ENCODE data around the gene DAAM1.

Gene DAAM1

DNA sequence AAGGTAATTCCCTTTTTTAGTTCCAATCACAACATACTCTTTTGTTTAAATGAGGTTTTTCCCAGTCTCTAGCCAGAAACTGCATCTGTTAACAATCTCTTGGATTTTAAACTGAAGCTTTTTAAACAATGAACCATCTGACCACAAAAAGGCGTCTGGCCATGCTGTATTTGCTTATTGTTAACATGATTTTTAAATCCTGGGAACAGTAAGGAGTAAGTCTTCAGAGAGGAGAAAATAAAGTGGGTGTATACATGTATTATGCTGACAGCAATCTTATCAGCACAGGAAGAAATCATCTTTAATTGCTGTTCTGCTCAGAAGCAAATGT is 106.2 kb downstream of the DAAM1 start:
- H3K27ac Mint-ChIP-seq, result no peak overlapping the region
- no peak for DNase-seq
- no peaks in the 10 kb centered on the region for H3K9me3 Mint-ChIP-seq
- peaks cover 33% of the 10 kb centered on the region for H3K36me3 Mint-ChIP-seq (ENCODE audit: low read depth)
- TF ChIP-seq, protein P1, sequence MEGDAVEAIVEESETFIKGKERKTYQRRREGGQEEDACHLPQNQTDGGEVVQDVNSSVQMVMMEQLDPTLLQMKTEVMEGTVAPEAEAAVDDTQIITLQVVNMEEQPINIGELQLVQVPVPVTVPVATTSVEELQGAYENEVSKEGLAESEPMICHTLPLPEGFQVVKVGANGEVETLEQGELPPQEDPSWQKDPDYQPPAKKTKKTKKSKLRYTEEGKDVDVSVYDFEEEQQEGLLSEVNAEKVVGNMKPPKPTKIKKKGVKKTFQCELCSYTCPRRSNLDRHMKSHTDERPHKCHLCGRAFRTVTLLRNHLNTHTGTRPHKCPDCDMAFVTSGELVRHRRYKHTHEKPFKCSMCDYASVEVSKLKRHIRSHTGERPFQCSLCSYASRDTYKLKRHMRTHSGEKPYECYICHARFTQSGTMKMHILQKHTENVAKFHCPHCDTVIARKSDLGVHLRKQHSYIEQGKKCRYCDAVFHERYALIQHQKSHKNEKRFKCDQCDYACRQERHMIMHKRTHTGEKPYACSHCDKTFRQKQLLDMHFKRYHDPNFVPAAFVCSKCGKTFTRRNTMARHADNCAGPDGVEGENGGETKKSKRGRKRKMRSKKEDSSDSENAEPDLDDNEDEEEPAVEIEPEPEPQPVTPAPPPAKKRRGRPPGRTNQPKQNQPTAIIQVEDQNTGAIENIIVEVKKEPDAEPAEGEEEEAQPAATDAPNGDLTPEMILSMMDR (IDR thresholded peaks at IDR 0.05), result no peak
- H3K4me3 Mint-ChIP-seq, result no peak overlapping the region
- no peaks in the 10 kb centered on the region for H3K27me3 Mint-ChIP-seq (ENCODE audit: low read depth, poor library complexity)
- H3K4me1 Mint-ChIP-seq, result peaks cover 28% of the 10 kb centered on the region

DNA sequence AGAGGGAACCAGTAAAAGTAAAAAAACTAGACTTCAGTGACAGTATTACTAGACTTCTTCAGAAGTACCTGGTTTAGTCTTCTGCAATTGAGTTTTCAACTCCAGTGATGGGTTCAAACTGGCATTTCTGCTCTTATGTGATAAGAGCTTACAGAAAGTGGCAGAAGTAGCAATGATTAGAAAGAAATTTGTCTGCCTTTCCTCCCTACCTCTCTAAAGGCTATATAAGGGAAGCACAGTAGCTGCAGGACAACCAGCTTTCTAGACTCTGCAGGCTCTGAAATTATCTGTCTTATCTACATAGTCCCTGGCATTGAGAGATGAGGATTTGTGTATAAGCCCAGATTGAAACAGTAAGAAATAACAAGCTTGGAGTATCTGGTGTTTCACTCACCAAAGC is 107.5 kb downstream of the DAAM1 start:
- Mint-ChIP-seq H3K27me3 (ENCODE audit: low read depth, poor library complexity) (no peaks in the 10 kb centered on the region), H3K4me3 (no peak overlapping the region), H3K27ac (no peak overlapping the region), H3K9me3 (no peaks in the 10 kb centered on the region), H3K36me3 (ENCODE audit: low read depth) (peaks cover 27% of the 10 kb centered on the region), H3K4me1 (peaks cover 21% of the 10 kb centered on the region)
- TF ChIP-seq, protein P1 (IDR thresholded peaks at IDR 0.05), result no peak
- no peak for DNase-seq

DNA sequence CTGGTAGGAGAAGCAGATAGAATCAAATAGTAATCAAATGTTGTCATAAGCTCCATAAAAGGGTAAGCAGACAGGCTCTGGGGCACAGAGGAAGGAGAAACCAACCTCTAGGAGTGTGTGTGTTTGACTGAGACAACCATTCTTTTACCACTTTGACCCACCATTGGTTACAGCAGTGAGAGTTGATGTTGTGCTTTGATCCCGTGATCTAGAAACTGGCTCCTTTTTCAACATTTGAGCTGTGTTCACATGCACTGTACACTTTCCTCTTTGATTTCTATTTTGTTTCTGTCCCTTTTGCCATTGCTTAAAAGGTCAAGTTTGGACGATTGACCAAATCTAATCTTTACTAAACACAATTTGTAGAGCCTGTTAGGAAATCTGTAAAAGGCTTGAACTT is 108.0 kb downstream of the DAAM1 start:
- TF ChIP-seq, protein P1 (IDR thresholded peaks at IDR 0.05), result no peak
- Mint-ChIP-seq H3K4me3 (no peak overlapping the region), H3K27ac (no peak overlapping the region), H3K27me3 (ENCODE audit: low read depth, poor library complexity) (no peaks in the 10 kb centered on the region), H3K36me3 (ENCODE audit: low read depth) (peaks cover 22% of the 10 kb centered on the region), H3K9me3 (no peaks in the 10 kb centered on the region), H3K4me1 (peaks cover 21% of the 10 kb centered on the region)
- DNase-seq, result no peak

DNA sequence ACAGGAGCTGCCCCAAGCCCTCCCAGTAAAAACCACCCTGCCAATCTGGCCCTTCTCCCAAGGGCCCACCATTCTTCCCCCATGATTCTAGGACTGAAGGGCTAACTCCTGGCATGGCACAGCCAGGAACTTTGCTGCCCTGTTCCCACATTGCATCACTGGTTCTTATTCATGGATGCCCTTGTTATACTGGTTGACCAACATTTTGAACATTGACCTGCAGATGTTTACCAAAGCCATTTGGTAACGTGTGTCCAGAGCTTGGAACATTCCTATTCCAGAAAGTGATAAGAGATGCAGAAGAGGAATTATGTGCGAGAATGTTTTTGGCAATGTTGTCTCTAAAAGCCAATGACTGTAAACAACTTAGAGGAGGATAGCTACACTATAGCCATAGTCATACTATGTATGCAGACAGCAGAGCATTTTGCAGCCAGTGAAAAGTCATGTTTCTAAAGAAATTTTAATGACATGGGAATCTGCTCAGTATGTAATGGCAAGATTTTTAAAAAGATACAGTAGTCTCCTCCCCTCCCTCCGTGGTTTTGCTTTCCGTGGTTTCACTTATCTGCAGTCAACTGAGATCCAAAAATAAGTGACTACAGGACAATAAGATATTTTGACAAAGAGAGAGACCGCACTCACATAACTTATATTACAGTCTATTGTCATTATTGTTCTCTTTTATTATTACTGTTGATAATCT is 108.8 kb downstream of the DAAM1 start:
- TF ChIP-seq, protein P1 (IDR thresholded peaks at IDR 0.05), result no peak
- H3K27me3 Mint-ChIP-seq (ENCODE audit: low read depth, poor library complexity), result no peaks in the 10 kb centered on the region
- no peak for DNase-seq
- peaks cover 17% of the 10 kb centered on the region for H3K4me1 Mint-ChIP-seq
- H3K27ac Mint-ChIP-seq, result no peak overlapping the region
- no peak overlapping the region for H3K4me3 Mint-ChIP-seq
- H3K36me3 Mint-ChIP-seq (ENCODE audit: low read depth), result peaks cover 14% of the 10 kb centered on the region
- H3K9me3 Mint-ChIP-seq, result no peaks in the 10 kb centered on the region

DNA sequence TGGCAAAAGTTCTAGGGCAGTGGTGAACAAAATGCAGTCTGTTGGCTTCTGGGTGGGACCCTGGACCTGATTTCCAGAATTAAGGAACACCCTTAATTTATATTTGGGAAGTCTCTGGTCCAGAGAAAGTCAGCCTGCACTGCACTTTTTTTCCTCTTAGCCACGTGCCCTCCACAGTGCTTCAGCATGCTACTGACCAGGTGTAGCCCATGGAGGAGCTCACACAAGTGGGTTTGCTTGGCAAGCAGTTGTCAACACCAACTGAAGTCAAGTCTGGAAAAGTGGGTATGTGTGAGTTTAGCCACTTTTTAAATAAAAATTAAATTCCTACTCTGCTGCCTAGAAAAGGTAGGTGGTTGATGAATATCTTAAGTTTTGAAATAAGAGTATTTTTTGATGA is 111.3 kb downstream of the DAAM1 start:
- Mint-ChIP-seq H3K36me3 (ENCODE audit: low read depth) (no peaks in the 10 kb centered on the region), H3K9me3 (no peaks in the 10 kb centered on the region), H3K4me3 (no peak overlapping the region), H3K4me1 (no peaks in the 10 kb centered on the region), H3K27me3 (ENCODE audit: low read depth, poor library complexity) (no peaks in the 10 kb centered on the region), H3K27ac (no peak overlapping the region)
- DNase-seq, result no peak
- TF ChIP-seq, protein P1 (IDR thresholded peaks at IDR 0.05), result no peak

DNA sequence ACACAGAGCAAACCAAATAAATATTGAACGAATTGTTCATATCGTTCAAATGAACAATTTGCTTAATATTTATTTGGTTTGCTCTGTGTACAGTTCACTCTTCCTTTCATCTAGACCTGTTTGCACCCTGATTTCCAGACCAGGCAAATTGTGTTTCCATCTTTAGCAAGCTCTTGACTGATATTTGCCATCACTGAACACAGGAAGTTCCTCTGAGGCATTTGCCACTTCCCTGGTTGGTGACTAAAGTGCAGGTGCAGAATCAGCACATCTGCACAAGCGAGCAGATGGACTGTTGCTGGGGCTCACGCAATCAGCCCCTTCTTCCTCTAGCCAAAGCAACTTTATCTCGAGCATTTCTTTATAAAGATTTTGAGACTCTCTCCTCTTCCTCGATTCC is 112.9 kb downstream of the DAAM1 start:
- Mint-ChIP-seq H3K9me3 (no peaks in the 10 kb centered on the region), H3K4me1 (peaks cover 13% of the 10 kb centered on the region), H3K27ac (no peak overlapping the region), H3K4me3 (no peak overlapping the region), H3K27me3 (ENCODE audit: low read depth, poor library complexity) (no peaks in the 10 kb centered on the region), H3K36me3 (ENCODE audit: low read depth) (no peaks in the 10 kb centered on the region)
- TF ChIP-seq, protein P1 (IDR thresholded peaks at IDR 0.05), result no peak
- DNase-seq, result no peak
